WTC11 (cell line): ENCODE measurements around the gene KLK6. TPM values are rescaled to one million over a fixed set of nuclear protein-coding genes. Genes with fewer than 3 reads are reported as not detected.

Source experiments
- ATAC-seq: fragments of 200-7000 bp; cut with Tn5 transposase; 2 replicates; pipeline ENCODE4 v1.10.0; 2021; ENCODE audit warnings: mild to moderate bottlenecking, moderate library complexity
- CTCF ChIA-PET: fragments of 300-600 bp; sonication (Branson Sonifier 250); formaldehyde crosslinking; loops from one replicate; lab custom pipeline; 2021; ENCODE audit warnings: antibody characterized with exemption; lab: Charles Lee
- POLR2A ChIA-PET: fragments of 350-600 bp; sonication (Branson Sonifier 250); formaldehyde crosslinking; loops from one replicate; lab custom pipeline; 2021; ENCODE audit warnings: antibody characterized with exemption; lab: Charles Lee
- DNase-seq: peaks from one replicate; pipeline ENCODE4 v3.0.0; 2021; ENCODE audit warnings: low spot score
- H3K27ac Mint-ChIP-seq: 2 replicates; pipeline ENCODE4 v1.8.0; 2021; ENCODE audit warnings: mixed read lengths
- H3K27me3 Mint-ChIP-seq: 2 replicates; pipeline ENCODE4 v1.8.0; 2021; ENCODE audit warnings: low read depth, mild to moderate bottlenecking, moderate library complexity, mixed read lengths
- H3K36me3 Mint-ChIP-seq: 2 replicates; pipeline ENCODE4 v1.8.0; 2021; ENCODE audit warnings: mixed read lengths
- H3K4me1 Mint-ChIP-seq: 2 replicates; pipeline ENCODE4 v1.8.0; 2022; ENCODE audit warnings: mixed read lengths
- H3K4me3 Mint-ChIP-seq: 2 replicates; pipeline ENCODE4 v1.8.0; 2021; ENCODE audit warnings: mild to moderate bottlenecking, moderate library complexity, mixed read lengths
- H3K9me3 Mint-ChIP-seq: 2 replicates; pipeline ENCODE4 v1.8.0; 2021; ENCODE audit warnings: mixed read lengths
- CBFB ChIP-seq: sonication (generic); formaldehyde crosslinking; IDR thresholded peaks from 2 replicates; pipeline ENCODE4 v1.8.1; 2022; ENCODE audit warnings: mild to moderate bottlenecking, low read depth, missing genetic modification reagents
- FOXJ3 ChIP-seq: sonication (generic); formaldehyde crosslinking; IDR thresholded peaks from 2 replicates; pipeline ENCODE4 v1.9.0; 2021; ENCODE audit warnings: missing genetic modification reagents, mild to moderate bottlenecking, borderline replicate concordance
- FOXK1 ChIP-seq: sonication (generic); formaldehyde crosslinking; IDR thresholded peaks from 2 replicates; pipeline ENCODE4 v1.8.0; 2022; ENCODE audit warnings: mild to moderate bottlenecking, moderate library complexity, missing genetic modification reagents
- GRHL2 ChIP-seq: fragments of 250-450 bp; sonication (Bioruptor Pico); IDR thresholded peaks from 2 replicates; pipeline ENCODE4 v1.8.0; 2022; ENCODE audit warnings: mild to moderate bottlenecking, moderate library complexity; ENCODE audit not compliant: insufficient replicate concordance, severe bottlenecking
- JUN ChIP-seq: sonication (generic); formaldehyde crosslinking; IDR thresholded peaks from 2 replicates; pipeline ENCODE4 v1.8.0; 2023; ENCODE audit warnings: mild to moderate bottlenecking, missing genetic modification reagents
- PRRX2 ChIP-seq: fragments of 250-450 bp; sonication (Bioruptor Pico); IDR thresholded peaks from 2 replicates; pipeline ENCODE4 v1.8.0; 2021; ENCODE audit warnings: mild to moderate bottlenecking
- RELA ChIP-seq: sonication (generic); formaldehyde crosslinking; IDR thresholded peaks from 2 replicates; pipeline ENCODE4 v1.8.1; 2022; ENCODE audit warnings: missing genetic modification reagents, mild to moderate bottlenecking, borderline replicate concordance
- TCF7 ChIP-seq: sonication (generic); formaldehyde crosslinking; IDR thresholded peaks from 2 replicates; pipeline ENCODE4 v1.8.0; 2022; ENCODE audit warnings: mild to moderate bottlenecking, low read depth, missing genetic modification reagents, moderate library complexity
- ZNF263 ChIP-seq: sonication (generic); formaldehyde crosslinking; IDR thresholded peaks from 2 replicates; pipeline ENCODE4 v1.8.1; 2022; ENCODE audit warnings: low read depth, mild to moderate bottlenecking, moderate library complexity, missing genetic modification reagents
- ZNF396 ChIP-seq: fragments of 250-450 bp; sonication (Bioruptor Pico); IDR thresholded peaks from 2 replicates; pipeline ENCODE4 v1.8.0; 2021; ENCODE audit warnings: mild to moderate bottlenecking, moderate library complexity, borderline replicate concordance
- ZNF416 ChIP-seq: fragments of 250-450 bp; sonication (Bioruptor Pico); IDR thresholded peaks from 2 replicates; pipeline ENCODE4 v1.9.0; 2021; ENCODE audit warnings: mild to moderate bottlenecking, inconsistent platforms
- total RNA-seq: library from RNA; stranded (reverse); gene quantifications from 3 replicates; pipeline ENCODE4 v1.2.3, GENCODE V29; 2021
- TF ChIP-seq, protein P1 (sequence below): fragments of 250-450 bp; sonication (Bioruptor Pico); IDR thresholded peaks from 2 replicates; pipeline ENCODE4 v2.1.2; 2022; ENCODE audit warnings: mild to moderate bottlenecking, moderate library complexity
- TF ChIP-seq, protein P2 (sequence below): sonication (generic); formaldehyde crosslinking; IDR thresholded peaks from 2 replicates; pipeline ENCODE4 v1.8.0; 2023; ENCODE audit warnings: missing genetic modification reagents, mild to moderate bottlenecking, borderline replicate concordance
- TF ChIP-seq, protein P3 (sequence below): sonication (generic); formaldehyde crosslinking; IDR thresholded peaks from 2 replicates; pipeline ENCODE4 v1.8.0; 2022; ENCODE audit warnings: mild to moderate bottlenecking, missing genetic modification reagents
- TF ChIP-seq, protein P4 (sequence below): fragments of 250-450 bp; sonication (Bioruptor Pico); IDR thresholded peaks from 2 replicates; pipeline ENCODE4 v1.9.0; 2021; ENCODE audit warnings: mild to moderate bottlenecking
- TF ChIP-seq, protein P5 (sequence below): fragments of 250-450 bp; sonication (Bioruptor Pico); IDR thresholded peaks from 2 replicates; pipeline ENCODE4 v1.8.0; 2021; ENCODE audit warnings: mild to moderate bottlenecking
- TF ChIP-seq, protein P6 (sequence below): sonication (generic); formaldehyde crosslinking; IDR thresholded peaks from 2 replicates; pipeline ENCODE4 v1.8.0; 2022; ENCODE audit warnings: mild to moderate bottlenecking, missing genetic modification reagents

KLK6 gene
- total RNA-seq, 1 experiment from 2014 or later = 0.52 TPM

DNA sequence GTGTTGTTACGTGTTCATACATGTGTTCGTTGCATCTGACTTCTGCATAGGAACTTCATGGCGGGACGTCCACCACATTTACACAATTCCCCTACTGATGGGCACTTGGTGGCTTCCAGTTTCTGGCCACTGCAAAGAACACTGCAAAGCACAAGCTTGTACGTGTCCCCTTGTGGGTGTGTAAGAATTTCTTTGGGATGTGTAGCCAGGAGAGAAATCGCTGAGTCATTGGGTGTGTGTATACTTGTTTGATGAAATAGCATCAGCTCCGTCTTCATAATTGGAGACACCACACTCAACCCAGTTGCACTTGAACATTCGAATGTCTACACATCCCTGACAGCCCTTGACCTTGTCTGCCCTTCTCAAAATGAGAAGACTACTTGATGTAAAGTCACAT, 35.8 kb downstream of the KLK6 start:
- POLR2A ChIA-PET = interaction anchor here (0.7 kb wide), 1 partner anchor 154 kb away, joined by 3 read pairs; no protein-coding TSS in a partner anchor
- CTCF ChIA-PET = interaction anchor here (8.1 kb wide), 1 partner anchor 84 kb away, joined by 93 read pairs; no protein-coding TSS in a partner anchor
- Mint-ChIP-seq H3K36me3 (no peaks in the 10 kb centered on the region), H3K9me3 (no peaks in the 10 kb centered on the region), H3K27ac (no peak overlapping the region), H3K4me1 (peaks cover 6% of the 10 kb centered on the region), H3K27me3 (peaks cover 32% of the 10 kb centered on the region), H3K4me3 (no peak overlapping the region)
- DNase-seq (no peak), ATAC-seq (no peak)
- TF ChIP-seq, protein P1, sequence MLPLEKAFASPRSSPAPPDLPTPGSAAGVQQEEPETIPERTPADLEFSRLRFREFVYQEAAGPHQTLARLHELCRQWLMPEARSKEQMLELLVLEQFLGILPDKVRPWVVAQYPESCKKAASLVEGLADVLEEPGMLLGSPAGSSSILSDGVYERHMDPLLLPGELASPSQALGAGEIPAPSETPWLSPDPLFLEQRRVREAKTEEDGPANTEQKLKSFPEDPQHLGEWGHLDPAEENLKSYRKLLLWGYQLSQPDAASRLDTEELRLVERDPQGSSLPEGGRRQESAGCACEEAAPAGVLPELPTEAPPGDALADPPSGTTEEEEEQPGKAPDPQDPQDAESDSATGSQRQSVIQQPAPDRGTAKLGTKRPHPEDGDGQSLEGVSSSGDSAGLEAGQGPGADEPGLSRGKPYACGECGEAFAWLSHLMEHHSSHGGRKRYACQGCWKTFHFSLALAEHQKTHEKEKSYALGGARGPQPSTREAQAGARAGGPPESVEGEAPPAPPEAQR (CRISPR knock-in tag) = no peak
- TF ChIP-seq ZNF396 (CRISPR knock-in tag) (no peak), PRRX2 (CRISPR knock-in tag) (no peak), ZNF263 (CRISPR knock-in tag) (no peak), FOXJ3 (CRISPR knock-in tag) (no peak)
- TF ChIP-seq, protein P2, sequence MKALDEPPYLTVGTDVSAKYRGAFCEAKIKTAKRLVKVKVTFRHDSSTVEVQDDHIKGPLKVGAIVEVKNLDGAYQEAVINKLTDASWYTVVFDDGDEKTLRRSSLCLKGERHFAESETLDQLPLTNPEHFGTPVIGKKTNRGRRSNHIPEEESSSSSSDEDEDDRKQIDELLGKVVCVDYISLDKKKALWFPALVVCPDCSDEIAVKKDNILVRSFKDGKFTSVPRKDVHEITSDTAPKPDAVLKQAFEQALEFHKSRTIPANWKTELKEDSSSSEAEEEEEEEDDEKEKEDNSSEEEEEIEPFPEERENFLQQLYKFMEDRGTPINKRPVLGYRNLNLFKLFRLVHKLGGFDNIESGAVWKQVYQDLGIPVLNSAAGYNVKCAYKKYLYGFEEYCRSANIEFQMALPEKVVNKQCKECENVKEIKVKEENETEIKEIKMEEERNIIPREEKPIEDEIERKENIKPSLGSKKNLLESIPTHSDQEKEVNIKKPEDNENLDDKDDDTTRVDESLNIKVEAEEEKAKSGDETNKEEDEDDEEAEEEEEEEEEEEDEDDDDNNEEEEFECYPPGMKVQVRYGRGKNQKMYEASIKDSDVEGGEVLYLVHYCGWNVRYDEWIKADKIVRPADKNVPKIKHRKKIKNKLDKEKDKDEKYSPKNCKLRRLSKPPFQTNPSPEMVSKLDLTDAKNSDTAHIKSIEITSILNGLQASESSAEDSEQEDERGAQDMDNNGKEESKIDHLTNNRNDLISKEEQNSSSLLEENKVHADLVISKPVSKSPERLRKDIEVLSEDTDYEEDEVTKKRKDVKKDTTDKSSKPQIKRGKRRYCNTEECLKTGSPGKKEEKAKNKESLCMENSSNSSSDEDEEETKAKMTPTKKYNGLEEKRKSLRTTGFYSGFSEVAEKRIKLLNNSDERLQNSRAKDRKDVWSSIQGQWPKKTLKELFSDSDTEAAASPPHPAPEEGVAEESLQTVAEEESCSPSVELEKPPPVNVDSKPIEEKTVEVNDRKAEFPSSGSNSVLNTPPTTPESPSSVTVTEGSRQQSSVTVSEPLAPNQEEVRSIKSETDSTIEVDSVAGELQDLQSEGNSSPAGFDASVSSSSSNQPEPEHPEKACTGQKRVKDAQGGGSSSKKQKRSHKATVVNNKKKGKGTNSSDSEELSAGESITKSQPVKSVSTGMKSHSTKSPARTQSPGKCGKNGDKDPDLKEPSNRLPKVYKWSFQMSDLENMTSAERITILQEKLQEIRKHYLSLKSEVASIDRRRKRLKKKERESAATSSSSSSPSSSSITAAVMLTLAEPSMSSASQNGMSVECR = no peak
- TF ChIP-seq, protein P3, sequence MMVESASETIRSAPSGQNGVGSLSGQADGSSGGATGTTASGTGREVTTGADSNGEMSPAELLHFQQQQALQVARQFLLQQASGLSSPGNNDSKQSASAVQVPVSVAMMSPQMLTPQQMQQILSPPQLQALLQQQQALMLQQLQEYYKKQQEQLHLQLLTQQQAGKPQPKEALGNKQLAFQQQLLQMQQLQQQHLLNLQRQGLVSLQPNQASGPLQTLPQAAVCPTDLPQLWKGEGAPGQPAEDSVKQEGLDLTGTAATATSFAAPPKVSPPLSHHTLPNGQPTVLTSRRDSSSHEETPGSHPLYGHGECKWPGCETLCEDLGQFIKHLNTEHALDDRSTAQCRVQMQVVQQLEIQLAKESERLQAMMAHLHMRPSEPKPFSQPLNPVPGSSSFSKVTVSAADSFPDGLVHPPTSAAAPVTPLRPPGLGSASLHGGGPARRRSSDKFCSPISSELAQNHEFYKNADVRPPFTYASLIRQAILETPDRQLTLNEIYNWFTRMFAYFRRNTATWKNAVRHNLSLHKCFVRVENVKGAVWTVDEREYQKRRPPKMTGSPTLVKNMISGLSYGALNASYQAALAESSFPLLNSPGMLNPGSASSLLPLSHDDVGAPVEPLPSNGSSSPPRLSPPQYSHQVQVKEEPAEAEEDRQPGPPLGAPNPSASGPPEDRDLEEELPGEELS (CRISPR knock-in tag) = no peak
- TF ChIP-seq, protein P4, sequence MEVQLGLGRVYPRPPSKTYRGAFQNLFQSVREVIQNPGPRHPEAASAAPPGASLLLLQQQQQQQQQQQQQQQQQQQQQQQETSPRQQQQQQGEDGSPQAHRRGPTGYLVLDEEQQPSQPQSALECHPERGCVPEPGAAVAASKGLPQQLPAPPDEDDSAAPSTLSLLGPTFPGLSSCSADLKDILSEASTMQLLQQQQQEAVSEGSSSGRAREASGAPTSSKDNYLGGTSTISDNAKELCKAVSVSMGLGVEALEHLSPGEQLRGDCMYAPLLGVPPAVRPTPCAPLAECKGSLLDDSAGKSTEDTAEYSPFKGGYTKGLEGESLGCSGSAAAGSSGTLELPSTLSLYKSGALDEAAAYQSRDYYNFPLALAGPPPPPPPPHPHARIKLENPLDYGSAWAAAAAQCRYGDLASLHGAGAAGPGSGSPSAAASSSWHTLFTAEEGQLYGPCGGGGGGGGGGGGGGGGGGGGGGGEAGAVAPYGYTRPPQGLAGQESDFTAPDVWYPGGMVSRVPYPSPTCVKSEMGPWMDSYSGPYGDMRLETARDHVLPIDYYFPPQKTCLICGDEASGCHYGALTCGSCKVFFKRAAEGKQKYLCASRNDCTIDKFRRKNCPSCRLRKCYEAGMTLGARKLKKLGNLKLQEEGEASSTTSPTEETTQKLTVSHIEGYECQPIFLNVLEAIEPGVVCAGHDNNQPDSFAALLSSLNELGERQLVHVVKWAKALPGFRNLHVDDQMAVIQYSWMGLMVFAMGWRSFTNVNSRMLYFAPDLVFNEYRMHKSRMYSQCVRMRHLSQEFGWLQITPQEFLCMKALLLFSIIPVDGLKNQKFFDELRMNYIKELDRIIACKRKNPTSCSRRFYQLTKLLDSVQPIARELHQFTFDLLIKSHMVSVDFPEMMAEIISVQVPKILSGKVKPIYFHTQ = no peak
- TF ChIP-seq, protein P5, sequence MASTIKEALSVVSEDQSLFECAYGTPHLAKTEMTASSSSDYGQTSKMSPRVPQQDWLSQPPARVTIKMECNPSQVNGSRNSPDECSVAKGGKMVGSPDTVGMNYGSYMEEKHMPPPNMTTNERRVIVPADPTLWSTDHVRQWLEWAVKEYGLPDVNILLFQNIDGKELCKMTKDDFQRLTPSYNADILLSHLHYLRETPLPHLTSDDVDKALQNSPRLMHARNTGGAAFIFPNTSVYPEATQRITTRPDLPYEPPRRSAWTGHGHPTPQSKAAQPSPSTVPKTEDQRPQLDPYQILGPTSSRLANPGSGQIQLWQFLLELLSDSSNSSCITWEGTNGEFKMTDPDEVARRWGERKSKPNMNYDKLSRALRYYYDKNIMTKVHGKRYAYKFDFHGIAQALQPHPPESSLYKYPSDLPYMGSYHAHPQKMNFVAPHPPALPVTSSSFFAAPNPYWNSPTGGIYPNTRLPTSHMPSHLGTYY (CRISPR knock-in tag) = no peak

DNA sequence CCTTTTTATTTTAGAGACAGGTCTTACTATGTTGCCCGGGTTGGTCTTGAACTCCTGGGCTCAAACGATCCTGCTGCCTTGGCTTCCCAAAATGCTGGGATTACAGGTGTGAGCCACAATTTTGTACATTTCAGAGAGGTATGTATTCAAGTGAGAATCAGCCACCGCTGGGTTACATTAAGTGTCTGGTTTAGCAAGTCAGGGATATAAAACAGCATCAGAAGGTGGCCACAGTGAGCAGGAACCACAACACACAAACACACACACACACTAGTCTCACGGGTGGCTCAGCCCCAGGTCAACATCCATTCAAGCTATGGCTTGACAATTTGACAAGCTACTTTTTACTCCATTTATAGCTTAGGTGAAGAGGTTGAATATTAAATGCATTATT, 36.7 kb downstream of the KLK6 start:
- peaks cover 34% of the 10 kb centered on the region for H3K27me3 Mint-ChIP-seq
- POLR2A ChIA-PET = interaction anchor here (0.7 kb wide), 1 partner anchor 154 kb away, joined by 3 read pairs; no protein-coding TSS in a partner anchor
- peaks cover 6% of the 10 kb centered on the region for H3K4me1 Mint-ChIP-seq
- H3K27ac Mint-ChIP-seq = no peak overlapping the region
- CTCF ChIA-PET = interaction anchor here (0.7 to 8.1 kb wide), 2 partner anchors 85 to 1786 kb away, joined by 3 to 93 read pairs; no protein-coding TSS in a partner anchor
- no peak for DNase-seq
- no peak overlapping the region for H3K4me3 Mint-ChIP-seq
- no peaks in the 10 kb centered on the region for H3K9me3 Mint-ChIP-seq
- H3K36me3 Mint-ChIP-seq = no peaks in the 10 kb centered on the region
- no peak for ATAC-seq
- TF ChIP-seq, protein P6, sequence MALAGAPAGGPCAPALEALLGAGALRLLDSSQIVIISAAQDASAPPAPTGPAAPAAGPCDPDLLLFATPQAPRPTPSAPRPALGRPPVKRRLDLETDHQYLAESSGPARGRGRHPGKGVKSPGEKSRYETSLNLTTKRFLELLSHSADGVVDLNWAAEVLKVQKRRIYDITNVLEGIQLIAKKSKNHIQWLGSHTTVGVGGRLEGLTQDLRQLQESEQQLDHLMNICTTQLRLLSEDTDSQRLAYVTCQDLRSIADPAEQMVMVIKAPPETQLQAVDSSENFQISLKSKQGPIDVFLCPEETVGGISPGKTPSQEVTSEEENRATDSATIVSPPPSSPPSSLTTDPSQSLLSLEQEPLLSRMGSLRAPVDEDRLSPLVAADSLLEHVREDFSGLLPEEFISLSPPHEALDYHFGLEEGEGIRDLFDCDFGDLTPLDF (CRISPR knock-in tag) = no peak
- TF ChIP-seq GRHL2 (CRISPR knock-in tag) (no peak), FOXK1 (CRISPR knock-in tag) (no peak), ZNF416 (CRISPR knock-in tag) (no peak), RELA (CRISPR knock-in tag) (no peak), CBFB (CRISPR knock-in tag) (no peak), JUN (CRISPR knock-in tag) (no peak), TCF7 (no peak)
- TF ChIP-seq, protein P4 = no peak
